Fibroblast of skin of right quadriceps (primary cell): Measurements from ENCODE around the gene FBLN7.

Experiments used
- DNase-seq: peaks from one replicate; pipeline ENCODE4 v3.0.0-alpha.2; 2013

The FBLN7 gene

DNA sequence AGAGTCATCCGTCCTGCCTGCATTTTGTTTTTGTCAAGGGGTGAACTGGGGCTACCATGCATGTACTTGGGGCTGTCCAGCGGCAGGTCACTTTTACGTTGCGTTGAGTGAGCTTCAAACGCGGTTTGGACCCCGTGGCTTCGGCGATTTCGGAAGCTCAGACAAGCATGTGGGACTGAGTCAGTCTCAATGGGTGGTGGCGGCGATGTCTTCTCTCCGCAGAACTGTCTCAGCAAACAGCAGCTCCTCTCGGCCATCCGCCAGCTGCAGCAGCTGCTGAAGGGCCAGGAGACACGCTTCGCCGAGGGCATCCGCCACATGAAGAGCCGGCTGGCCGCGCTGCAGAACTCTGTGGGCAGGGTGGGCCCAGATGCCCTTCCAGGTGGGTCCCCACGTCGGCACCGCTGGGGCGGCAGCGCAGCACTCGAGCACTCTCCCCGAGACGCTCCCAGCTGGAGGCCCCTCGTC, 21.3 kb downstream of the FBLN7 start:
- DNase-seq, result no peak

DNA sequence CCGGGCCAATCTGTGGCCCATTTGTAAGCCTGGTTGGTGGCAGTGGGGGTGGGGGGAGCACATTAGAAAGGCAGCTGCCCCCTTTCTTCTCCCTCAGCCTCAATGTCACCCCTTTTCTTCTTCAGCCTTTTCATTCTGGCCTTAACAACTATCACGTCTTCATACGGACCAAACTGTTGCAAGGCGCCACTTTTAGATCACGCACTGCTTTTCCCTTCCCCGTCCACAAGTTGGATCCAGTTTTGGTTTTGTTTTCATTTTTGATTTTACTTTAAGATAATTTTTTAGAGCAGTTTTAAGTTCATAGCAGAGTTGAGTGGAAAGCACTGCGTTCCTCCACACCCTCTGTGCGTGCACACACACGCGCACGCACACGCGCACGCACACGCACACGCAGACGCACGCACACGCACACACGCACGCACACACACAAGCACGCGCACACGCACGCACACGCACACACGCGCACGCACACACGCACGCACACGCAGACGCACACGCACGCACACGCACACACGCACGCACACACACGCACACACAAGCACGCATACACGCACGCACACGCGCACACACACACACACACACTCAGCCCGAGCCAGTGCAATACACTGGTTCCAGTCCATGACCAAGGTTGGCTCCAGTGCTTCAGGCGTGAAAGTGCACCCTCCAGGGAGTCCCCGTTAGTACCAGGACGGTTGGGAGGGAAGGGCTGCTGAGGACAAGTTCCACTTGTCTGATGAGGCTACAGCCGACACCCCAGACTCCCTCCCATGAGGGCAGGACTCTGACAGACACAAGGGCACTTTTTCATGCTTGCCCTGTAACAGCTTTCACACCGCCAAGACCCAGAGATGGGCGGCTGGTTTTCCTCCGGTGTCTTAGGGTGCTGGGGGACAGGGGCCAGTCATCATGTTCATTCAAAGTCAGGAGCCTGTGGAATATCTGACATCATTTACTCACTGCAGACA, 22.4 kb downstream of the FBLN7 start:
- no peak for DNase-seq

DNA sequence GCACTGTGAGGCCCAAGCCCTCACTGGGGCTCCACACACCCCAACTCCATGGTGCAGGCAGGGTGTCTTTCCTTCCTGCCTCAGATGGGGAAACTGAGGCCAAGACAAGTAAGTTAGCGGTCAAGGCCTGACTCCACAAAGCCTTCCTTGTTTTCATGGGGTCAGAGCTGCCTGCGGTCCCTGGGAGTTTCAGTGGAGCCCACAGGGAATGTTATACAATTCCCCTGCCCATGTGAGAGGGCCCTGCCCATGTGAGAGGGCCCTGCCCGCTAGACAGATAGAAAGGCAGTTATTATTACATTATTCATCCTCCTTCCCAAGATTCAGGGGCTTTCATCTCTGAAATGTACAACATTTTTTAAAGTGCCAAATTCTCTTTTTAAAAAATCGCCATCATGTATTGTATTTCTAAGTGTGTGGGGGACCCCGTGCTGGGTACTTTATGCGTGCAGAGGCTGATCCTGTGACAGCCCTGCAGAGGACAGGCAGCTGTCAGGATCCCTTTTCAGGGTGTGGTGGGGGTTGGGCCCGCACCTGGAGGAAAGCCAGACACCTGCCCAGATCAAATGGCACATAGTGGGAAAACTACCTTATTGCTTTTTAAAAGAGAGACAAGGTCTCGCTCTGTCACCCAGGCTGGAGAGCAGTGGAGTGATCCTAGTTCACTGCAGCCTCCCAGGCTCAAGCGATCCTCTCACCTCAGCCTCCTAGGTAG, 23.4 kb downstream of the FBLN7 start:
- no peak for DNase-seq

DNA sequence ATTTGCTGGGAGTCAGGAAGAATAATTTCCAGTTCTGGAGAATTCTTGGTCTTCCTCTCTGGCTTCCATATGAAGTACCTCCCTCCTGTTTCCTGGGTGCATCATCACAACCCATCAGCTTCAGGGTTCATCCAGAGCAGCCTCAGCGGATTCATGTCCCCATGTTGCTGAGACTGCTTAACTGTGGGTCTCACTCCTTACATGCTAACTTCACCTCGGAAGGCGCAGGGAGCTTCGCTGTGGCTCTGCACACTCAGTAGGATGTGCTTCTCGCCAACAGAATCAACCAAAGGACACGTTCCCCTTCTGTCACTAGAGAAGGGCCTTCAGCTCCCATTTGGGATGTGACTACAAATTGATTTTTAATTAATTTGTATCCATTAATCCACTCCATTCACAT, 24.2 kb downstream of the FBLN7 start:
- DNase-seq, result no peak

DNA sequence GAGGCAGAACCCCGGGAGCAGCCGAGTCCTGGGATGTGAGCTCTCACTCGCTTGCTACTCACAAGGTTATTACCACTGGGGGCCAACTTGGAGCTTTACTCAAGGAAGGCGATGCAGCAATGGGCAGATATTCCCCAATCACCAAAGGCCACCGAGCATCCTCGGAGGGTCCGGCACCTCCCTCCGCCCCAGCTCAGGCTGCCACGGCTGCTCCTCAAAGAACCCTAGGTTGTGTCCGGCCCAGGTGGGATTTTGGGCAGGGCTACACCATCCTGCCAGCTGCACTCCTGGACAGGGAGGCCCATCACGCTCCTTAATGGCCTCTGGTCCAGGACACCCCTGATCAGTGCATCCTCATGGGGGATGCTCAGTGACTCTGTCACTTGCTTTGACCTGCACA, 24.8 kb downstream of the FBLN7 start:
- DNase-seq, result no peak

DNA sequence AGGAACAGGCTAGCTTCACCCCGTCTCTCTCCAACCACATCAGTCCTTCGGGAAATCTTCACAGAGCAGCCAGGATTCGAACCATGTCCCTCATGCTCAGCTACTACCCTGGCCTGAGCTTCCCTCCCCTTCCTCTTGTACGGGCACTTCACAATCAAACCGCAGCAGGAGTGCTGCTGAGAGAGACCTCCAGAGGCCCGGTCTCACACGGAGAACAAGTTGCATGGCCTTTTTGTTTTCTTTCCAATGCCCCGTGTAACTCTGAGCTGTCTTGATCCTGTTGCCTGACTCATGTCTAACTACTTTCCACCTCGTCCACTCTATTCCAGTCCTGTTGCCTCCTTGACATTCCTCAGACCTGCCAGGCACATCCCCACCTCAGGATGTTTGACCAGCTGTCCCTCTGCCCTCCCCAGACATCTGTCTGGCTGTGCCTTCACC, 25.4 kb downstream of the FBLN7 start:
- no peak for DNase-seq

DNA sequence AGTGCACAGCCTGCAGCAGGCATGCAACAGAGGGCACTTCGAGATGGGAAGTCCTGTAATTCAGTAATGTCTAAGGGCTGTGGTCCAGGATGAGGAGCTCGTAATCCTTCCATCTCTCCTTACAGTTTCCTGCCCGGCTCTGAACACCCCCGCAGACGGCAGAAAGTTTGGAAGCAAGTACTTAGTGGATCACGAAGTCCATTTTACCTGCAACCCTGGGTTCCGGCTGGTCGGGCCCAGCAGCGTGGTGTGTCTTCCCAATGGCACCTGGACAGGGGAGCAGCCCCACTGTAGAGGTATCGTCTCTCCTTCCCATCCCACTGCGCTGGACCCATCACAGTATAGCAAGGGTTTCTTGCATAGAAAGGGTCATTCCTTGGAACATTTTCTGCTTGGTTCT, 26.7 kb downstream of the FBLN7 start:
- no peak for DNase-seq

DNA sequence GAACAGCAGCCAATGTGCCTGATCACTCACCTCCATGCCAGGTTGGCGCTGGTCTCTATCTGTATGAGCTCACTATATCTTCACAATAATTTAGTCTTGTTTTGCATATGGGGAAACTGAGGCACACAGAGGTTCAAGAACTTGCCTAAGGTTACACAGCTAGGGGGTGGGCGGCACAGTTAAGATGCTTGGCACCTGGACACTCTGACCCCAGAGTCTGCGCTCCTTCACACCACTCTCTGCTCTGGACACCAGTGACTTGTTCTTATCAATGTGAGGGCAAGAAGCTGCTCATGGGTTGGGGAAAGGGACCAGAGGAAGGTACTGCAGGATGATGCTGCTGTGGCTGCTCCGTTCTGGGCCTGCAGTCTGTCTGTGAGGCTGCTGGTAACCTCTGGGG, 27.1 kb downstream of the FBLN7 start:
- DNase-seq, result no peak

DNA sequence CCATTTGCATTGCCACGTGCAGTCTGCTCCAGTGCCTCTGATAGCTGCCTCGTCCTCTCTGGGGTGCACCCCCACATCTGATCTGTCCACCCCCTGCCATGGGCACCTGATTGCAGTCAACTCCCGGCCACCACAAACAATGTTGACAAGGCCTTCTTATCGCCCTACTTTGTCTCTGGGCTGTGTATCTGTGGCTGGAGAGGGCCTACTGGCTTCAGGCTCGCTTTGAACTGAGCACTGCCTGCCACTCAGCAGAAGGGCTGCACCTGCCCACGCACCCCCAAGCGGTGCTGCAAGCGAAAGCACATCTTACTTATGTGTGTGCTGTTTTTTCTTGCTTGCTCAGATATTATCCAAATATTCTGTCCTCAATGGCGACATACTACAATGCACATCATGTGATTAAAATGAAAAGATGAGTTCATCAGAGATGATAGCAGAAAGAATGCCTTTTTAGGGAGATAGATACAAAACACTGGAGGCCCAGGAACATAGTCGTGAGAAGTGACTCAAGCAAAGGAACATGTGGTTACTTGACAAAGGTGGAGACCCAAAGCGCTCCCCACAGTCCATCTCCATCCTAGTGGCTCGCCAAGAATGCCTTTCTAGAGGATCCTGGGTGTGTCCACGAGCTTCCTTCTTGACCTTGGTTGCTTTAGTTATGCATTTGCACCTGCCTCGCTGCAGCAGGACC, 28.8 kb downstream of the FBLN7 start:
- DNase-seq, result no peak

DNA sequence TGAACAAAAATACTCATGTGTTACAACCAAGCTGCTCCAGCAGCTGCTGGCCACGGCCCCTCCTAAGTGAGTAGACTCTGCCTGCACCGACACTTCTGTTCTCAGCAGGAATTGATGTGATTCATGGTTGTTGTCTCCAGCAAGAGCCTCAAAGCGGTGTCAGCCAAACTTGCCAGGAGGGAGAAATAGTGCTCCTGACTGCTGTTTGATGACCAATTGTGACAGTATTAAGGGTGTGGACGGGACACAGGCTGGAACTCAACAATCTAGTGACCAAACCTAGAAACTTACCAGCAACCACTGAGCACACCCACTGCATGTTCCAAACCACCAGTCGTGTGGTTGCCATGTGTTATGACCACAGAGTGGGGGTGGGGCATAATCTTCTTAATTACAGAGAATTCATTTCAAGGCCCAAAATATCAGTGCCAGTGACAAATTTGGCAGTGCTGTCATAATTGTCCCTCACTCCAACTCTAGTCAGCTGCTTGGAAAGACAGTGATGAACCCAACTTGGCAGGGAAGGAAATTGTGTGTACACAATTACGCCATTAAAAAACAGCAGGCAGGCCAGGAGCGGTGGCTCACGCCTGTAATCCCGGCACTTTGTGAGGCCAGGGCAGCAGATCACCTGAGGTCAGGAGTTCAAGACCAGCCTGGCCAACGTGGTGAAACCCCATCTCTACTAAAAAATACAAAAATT, 30.4 kb downstream of the FBLN7 start:
- DNase-seq, result peak; percentile 14

DNA sequence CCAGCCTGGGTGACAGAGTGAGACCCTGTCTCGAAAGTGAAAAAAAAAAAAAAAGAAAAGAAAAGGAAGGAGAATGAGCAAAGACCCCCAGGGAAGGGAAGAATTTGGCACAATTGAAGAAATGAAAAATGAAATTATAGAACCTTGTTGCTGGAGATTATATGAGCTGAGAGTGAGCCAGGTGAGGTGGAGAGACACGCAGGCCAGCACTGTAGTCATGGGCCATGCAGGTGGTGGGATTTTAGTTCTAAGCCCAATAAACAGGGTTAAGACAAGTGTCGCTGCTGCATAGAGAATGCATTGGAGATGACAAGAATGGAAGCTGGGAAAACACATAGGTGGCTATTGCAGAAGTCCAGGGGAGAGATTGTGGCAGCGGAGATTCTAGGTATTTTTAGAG, 32.3 kb downstream of the FBLN7 start:
- no peak for DNase-seq

DNA sequence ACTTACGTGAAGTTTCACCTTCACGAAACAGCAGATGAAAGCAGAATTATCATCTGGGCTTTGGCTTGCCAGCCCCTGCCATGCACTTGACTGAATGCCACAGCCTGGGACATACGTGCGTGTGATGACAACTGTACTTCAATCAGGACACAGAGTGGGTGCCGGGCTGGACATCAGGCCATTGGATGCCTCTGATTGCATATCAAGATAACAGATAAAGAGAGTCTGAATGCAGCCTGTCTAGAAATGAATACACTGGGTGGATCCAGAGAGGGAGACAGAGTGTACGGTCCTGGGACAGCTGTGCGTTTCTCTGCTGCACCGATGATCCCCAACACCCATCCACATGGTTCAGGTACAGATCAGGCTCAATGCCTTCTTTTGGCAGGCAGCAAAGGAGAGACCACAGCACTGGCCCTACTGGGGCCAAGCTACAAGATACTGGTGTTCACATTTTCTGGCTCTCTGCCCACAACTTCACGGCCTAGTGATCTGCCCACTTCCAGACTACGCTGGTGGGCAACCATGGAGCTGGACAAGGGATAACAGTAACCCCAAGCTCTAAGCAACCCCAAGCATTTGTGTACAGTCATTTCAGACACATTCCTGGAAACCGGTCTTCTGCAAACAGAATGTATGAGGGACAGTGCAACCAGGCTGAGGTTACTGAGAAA, 35.6 kb downstream of the FBLN7 start:
- DNase-seq, result no peak

DNA sequence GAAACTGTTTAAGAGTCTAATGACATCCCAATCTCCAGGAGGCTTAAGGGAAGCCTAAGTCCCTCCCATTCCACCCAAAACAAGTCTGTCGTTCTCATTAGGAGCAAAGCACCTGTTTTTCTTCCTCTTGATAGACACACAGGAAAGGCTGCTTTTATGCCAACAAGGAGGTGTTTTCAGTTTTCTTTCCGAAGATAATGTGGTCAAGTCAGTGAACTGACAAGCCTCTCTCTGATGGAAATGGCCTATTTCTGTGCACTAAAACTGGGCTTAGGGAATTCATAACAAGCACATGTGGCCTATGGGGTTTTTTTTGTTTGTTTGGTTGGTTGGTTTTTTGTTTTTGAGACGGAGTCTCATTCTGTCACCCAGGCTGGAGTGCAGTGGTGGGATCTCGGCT, 36.2 kb downstream of the FBLN7 start:
- DNase-seq, result no peak

DNA sequence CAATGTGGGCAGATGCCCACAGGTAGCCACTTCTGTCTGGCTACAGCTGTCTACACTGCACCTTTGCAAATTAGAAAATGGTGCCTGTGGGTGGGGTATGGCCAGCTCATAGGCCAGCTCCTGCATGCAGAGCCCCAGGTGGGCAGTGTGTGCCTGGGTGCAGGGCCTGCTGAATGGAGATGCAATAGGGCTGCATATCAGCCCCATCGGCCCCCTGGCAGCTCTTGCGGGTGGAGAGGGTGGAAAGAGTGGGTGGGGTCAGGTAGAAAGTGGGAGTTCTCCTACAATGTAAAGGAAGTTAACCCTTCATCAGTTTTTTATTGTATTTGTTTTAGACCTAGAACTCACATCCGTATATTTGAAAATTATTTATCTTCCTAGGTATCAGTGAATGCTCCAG, 37.1 kb downstream of the FBLN7 start:
- DNase-seq, result no peak

DNA sequence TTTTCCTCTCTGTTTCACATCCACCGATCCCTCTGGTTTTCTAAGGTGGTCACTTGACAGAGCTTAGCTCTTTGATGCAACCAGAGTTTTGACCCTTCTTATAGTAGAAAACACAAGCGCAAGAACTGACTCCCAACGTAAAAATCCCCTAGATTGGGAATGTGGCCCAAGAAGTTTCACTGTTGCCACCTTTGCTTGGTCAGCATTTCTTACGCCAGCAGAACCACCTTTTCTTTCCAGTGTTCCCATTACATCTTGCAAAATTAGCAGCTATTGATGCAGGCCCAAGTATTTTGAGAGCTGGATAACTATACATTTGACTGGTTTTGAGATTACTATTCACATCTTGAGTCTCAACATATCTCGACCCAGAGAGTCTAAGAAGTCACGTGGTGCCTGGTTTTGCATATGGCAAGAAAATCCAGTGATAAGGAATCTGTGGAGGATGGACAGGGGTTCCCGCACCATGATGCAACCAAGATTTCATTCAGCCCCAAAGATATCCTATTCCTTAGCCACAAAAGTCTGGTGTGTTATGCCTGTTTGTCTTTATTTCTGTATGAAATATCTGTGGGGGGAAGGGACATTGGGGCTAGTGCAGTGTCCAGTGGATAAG, 37.9 kb downstream of the FBLN7 start:
- no peak for DNase-seq

DNA sequence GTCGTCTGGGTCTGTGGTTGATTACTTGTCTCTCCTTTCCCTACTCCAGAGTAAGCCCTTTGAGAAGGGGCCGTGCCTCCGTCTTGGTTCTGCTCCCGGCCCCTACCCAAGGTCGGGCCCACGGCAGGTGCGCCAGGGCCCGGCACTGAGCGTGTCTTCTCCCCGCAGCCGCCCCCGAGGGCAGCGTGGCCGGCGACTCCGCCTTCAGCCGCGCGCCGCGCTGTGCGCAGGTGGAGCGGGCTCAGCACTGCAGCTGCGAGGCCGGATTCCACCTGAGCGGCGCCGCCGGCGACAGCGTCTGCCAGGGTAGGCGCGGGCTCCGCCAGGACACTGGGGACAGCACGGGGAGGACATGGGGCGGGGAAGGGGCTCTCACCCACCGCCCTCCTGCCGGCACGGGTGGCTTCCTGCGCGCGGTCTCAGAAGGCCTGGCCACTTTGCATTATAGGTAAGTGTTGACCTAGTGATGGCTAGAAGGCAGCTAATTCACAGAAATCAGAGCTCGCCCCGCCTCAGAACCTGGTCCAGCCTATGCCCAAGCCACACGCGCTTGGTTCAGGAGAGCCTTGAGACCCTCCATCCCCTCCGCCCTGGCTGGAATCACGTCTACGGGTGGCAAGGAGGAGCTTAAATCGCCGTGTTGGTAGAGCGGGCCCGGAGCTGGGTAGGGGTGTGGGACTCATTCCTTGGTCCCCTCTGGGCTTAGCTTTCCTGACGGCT, 43.5 kb downstream of the FBLN7 start:
- no peak for DNase-seq

DNA sequence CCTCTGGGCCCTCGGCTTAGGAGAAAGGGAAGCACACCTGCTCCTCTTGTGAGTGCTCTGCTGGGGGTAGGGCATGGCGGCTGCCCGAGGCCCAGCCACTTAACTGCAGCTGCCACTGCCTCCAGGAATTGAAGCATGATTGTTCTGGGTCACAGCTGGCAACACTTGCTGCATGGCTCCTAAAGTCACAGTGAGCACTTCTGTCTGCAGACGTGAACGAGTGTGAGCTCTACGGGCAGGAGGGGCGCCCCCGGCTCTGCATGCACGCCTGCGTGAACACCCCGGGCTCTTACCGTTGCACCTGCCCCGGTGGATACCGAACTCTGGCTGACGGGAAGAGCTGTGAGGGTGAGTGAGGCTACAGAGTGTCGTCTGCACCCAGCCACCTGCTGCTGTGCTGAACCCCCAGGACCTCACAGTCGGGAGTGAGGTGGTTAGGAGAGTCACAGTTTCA, 44.4 kb downstream of the FBLN7 start:
- no peak for DNase-seq

DNA sequence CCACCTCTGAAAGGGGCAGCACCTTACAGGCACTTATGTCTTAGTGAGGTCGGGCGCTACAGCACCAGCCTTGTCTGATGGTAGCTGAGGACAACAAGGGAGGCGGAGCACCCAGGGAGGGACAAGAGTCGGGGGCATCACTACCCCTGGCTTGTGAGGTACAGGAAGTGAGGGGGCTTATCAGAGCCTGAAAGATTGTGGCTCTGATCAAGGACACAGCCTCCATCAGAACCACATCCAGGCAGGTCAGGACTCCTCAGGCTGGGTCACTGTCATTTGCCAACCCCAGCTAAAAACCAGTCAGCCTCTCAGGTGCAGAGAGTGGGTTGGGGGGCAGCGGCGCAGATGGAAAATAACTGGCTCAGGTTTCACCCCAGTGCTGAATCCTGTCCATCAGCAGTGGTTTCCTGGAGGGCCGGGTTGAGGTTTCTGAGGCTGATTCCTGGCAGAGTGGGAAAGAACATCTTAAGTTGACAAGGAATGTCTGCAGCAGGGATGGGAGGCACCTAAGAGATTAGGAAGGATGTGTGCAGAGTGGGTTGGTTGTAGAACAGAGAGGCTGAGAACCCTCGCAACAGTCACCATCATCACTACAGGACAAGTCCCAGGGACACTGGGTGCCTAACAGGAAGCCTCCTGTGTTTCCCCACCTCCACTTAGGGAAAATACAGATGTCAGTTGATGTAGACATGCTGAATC, 45.3 kb downstream of the FBLN7 start:
- no peak for DNase-seq

DNA sequence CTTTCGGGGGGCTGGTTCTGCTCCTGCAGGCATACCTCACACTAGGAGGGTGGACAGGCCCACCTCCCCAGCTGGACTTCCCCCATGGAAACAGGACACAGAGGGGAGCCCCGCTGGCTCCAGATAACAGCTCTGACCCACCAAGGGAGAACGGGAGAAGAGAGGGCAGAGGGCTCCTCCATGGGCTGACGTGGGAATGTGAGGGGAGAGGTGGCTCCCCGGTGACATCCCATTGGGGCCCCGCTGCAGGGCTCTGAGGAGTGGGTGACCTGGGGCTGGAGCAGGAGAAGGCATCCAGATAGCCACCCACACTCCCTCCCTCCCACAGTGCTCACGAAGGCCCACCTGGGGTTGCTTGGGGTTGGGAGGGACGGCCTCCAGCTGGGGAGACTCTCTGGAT, 45.9 kb downstream of the FBLN7 start:
- DNase-seq, result no peak

DNA sequence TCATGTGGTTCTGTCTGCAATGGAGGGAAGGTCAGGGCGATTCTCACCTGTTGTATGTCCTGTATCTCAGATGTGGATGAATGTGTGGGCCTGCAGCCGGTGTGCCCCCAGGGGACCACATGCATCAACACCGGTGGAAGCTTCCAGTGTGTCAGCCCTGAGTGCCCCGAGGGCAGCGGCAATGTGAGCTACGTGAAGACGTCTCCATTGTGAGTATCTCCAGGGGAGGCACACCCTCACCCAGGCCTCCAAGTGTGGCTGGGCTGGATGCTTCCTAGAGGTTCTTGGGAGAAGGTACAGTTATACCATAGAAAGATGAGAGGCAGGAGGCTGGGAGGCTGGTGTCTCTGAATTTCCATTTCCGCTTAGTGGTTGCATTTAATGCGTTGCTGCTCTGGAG, 46.9 kb downstream of the FBLN7 start:
- DNase-seq, result no peak
